Mesendoderm (in vitro differentiated cells): ENCODE results near the gene SLC5A12.
A peak's percentile ranks its signal among the peaks of the same experiment; 100 is the strongest.

Source experiments
- DNase-seq: peaks from one replicate; pipeline ENCODE4 v3.0.0; 2013
- H2AK5ac ChIP-seq: 2 replicates; pipeline ENCODE4 v1.6.1; 2013; ENCODE audit warnings: low read length, inconsistent platforms
- H2BK120ac ChIP-seq: 2 replicates; pipeline ENCODE4 v1.6.1; 2013; ENCODE audit warnings: low read depth, mild to moderate bottlenecking, low read length, moderate library complexity, mixed read lengths
- H2BK15ac ChIP-seq: replicated peaks from 2 replicates; pipeline ENCODE4 v1.6.1; 2013; ENCODE audit warnings: low read depth, mild to moderate bottlenecking, moderate library complexity
- H2BK5ac ChIP-seq: 2 replicates; pipeline ENCODE4 v1.6.1; 2013; ENCODE audit warnings: low read length, inconsistent platforms
- H3K18ac ChIP-seq: 2 replicates; pipeline ENCODE4 v1.6.1; 2013; ENCODE audit warnings: mild to moderate bottlenecking, low read length, mixed read lengths
- H3K23ac ChIP-seq: one replicate; pipeline ENCODE4 v1.6.1; 2013; ENCODE audit warnings: low read length
- H3K27ac ChIP-seq: 2 replicates; pipeline ENCODE4 v1.5.1; 2013; ENCODE audit warnings: low read depth, mild to moderate bottlenecking, inconsistent platforms, low read length, moderate library complexity
- H3K27me3 ChIP-seq: 2 replicates; pipeline ENCODE4 v1.6.1; 2013; ENCODE audit warnings: low read length, control low read depth, mild to moderate bottlenecking, inconsistent platforms; ENCODE audit not compliant: insufficient read depth, poor library complexity
- H3K36me3 ChIP-seq: 2 replicates; pipeline ENCODE4 v1.6.1; 2013; ENCODE audit warnings: low read length, inconsistent platforms; ENCODE audit not compliant: control insufficient read depth, insufficient read depth
- H3K4ac ChIP-seq: one replicate; pipeline ENCODE4 v1.6.1; 2013; ENCODE audit warnings: low read depth, mild to moderate bottlenecking, low read length, moderate library complexity
- H3K4me1 ChIP-seq: 2 replicates; pipeline ENCODE4 v1.6.1; 2013; ENCODE audit warnings: low read depth, low read length, inconsistent platforms; ENCODE audit not compliant: control insufficient read depth
- H3K4me2 ChIP-seq: 2 replicates; pipeline ENCODE4 v1.6.1; 2013; ENCODE audit warnings: low read length
- H3K4me3 ChIP-seq: 2 replicates; pipeline ENCODE4 v1.5.1; 2013; ENCODE audit warnings: mild to moderate bottlenecking, low read length
- H3K56ac ChIP-seq: one replicate; pipeline ENCODE4 v1.6.1; 2013; ENCODE audit warnings: low read length
- H3K79me1 ChIP-seq: 2 replicates; pipeline ENCODE4 v1.6.1; 2013; ENCODE audit warnings: low read length, inconsistent platforms
- H3K79me2 ChIP-seq: 2 replicates; pipeline ENCODE4 v1.6.1; 2013; ENCODE audit warnings: mild to moderate bottlenecking, low read length; ENCODE audit not compliant: control insufficient read depth, insufficient read depth
- H3K9ac ChIP-seq: 2 replicates; pipeline ENCODE4 v1.6.1; 2013; ENCODE audit warnings: low read length, inconsistent platforms
- H4K5ac ChIP-seq: one replicate; pipeline ENCODE4 v1.6.1; 2013; ENCODE audit warnings: low read length
- H4K8ac ChIP-seq: one replicate; pipeline ENCODE4 v1.6.1; 2013; ENCODE audit warnings: low read depth, mild to moderate bottlenecking, control low read depth, low read length, moderate library complexity
- WGBS: extraction: QIAGEN DNeasy Blood & Tissue Kit; methylation state at CpG from one replicate; pipeline ENCODE4 v1.1.7; 2013; ENCODE audit warnings: low lambda C conversion rate, missing lambda C conversion rate; ENCODE audit not compliant: insufficient coverage; ENCODE audit errors: extremely low coverage; 5-methylcytosine and 5-hydroxymethylcytosine counted together

SLC5A12 gene

DNA sequence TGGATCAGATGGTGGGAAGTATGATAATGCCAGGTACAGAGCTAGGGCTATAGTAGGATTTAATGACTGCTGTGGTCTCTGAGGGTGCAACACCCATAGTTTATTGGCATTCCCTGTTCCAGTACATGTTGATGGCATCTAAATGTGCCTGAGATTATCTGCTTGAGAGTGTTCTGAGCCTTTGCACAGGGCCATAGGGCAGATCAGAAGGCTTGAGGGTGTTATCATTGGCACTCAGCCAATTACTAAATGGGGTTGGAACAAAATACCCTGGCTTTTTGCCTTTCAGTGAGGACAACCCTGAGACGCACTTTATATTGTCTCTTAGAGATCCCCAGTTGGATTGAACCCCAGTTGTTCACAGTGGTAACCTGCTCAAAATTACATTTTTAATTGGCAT is 6.7 kb downstream of the SLC5A12 start:
- no peak overlapping the region for H4K5ac ChIP-seq
- no peak overlapping the region for H3K56ac ChIP-seq
- no peak for DNase-seq
- peak overlapping the region; percentile 36 for H3K4ac ChIP-seq
- H3K4me2 ChIP-seq = no peak overlapping the region
- no peak overlapping the region for H2BK120ac ChIP-seq
- H3K36me3 ChIP-seq = no peaks in the 10 kb centered on the region
- no peak overlapping the region for H3K4me3 ChIP-seq
- no peak overlapping the region for H3K23ac ChIP-seq
- H3K79me2 ChIP-seq = no peaks in the 10 kb centered on the region
- H3K18ac ChIP-seq = no peak overlapping the region
- H2BK15ac ChIP-seq = no peak overlapping the region
- no peaks in the 10 kb centered on the region for H3K79me1 ChIP-seq
- no peaks in the 10 kb centered on the region for H3K4me1 ChIP-seq
- no peak overlapping the region for H4K8ac ChIP-seq
- no peak overlapping the region for H2BK5ac ChIP-seq
- H3K27ac ChIP-seq = no peak overlapping the region
- no CpG with 5 or more reads among the region's 1 CpG for WGBS
- no peak overlapping the region for H2AK5ac ChIP-seq
- no peak overlapping the region for H3K9ac ChIP-seq
- no peaks in the 10 kb centered on the region for H3K27me3 ChIP-seq

- Histone ChIP-seq H3K27me3 (no peaks in the 10 kb centered on the region), H4K5ac (no peak overlapping the region), H3K56ac (no peak overlapping the region), H3K9ac (no peak overlapping the region), H3K36me3 (no peaks in the 10 kb centered on the region), H4K8ac (no peak overlapping the region), H3K4me1 (no peaks in the 10 kb centered on the region), H3K4me2 (no peak overlapping the region), H3K23ac (no peak overlapping the region), H2BK120ac (no peak overlapping the region), H3K4me3 (no peak overlapping the region), H2BK5ac (no peak overlapping the region), H2AK5ac (no peak overlapping the region), H3K4ac (no peak overlapping the region), H3K18ac (no peak overlapping the region), H3K79me2 (no peaks in the 10 kb centered on the region), H3K79me1 (no peaks in the 10 kb centered on the region), H3K27ac (no peak overlapping the region), H2BK15ac (no peak overlapping the region)
- peak; percentile 53 for DNase-seq
- WGBS = no CpG with 5 or more reads among the region's 5 CpGs
These were observed 9.4 kb downstream of the SLC5A12 start for GRCh38 chr11:26712497-26712896.

- no peak for DNase-seq
- no peak overlapping the region for H3K56ac ChIP-seq
- no peak overlapping the region for H3K23ac ChIP-seq
- no peaks in the 10 kb centered on the region for H3K36me3 ChIP-seq
- H2AK5ac ChIP-seq = no peak overlapping the region
- H3K4ac ChIP-seq = no peak overlapping the region
- no peaks in the 10 kb centered on the region for H3K4me1 ChIP-seq
- H4K8ac ChIP-seq = no peak overlapping the region
- H2BK15ac ChIP-seq = no peak overlapping the region
- no peak overlapping the region for H3K27ac ChIP-seq
- H3K79me1 ChIP-seq = no peaks in the 10 kb centered on the region
- H3K9ac ChIP-seq = no peak overlapping the region
- H3K4me2 ChIP-seq = no peak overlapping the region
- no peaks in the 10 kb centered on the region for H3K27me3 ChIP-seq
- no peak overlapping the region for H2BK5ac ChIP-seq
- H3K4me3 ChIP-seq = no peak overlapping the region
- no peak overlapping the region for H4K5ac ChIP-seq
- H3K18ac ChIP-seq = no peak overlapping the region
- no peaks in the 10 kb centered on the region for H3K79me2 ChIP-seq
- no CpG with 5 or more reads among the region's 2 CpGs for WGBS
- H2BK120ac ChIP-seq = no peak overlapping the region
These were observed 11.4 kb downstream of the SLC5A12 start for GRCh38 chr11:26710489-26710888.

DNA sequence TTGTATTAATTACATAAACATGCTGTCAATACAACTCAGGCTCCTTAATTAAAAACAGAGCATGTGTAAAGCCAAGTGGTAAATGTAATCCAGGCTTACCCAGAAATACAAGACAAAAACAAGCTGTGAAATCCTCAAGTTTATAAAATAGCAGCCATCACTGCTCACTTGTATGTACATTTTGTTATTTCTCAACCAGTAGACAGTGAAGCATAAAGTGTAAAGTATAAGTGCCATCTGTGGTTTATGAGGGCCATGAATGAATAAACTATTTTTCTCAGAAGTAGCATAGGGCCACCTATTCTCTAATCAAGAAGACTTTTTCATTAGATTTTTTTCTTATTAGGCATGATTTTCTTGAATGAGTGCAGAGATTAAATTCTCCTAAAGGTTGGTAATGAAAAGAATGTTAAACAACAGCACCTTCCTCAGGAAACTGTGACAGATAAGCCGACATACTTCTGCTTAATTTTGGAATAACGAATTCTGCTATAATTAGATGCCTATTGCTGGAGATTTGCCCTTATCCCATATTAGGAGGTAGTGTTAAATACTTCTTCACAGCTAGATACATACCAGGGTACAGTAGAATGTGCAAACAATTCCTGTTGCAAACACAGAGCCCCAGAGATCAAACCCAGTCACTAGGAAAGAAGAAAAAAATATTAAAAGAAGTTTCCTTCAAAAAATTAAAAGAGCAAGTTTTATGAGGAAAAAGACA is 13.0 kb downstream of the SLC5A12 start:
- Histone ChIP-seq H3K79me2 (no peaks in the 10 kb centered on the region), H3K56ac (no peak overlapping the region), H3K4me2 (no peak overlapping the region), H3K23ac (no peak overlapping the region), H3K27ac (no peak overlapping the region), H3K4me3 (no peak overlapping the region), H3K36me3 (no peaks in the 10 kb centered on the region), H3K4me1 (no peaks in the 10 kb centered on the region), H2BK15ac (no peak overlapping the region), H4K5ac (no peak overlapping the region), H3K79me1 (no peaks in the 10 kb centered on the region), H3K9ac (no peak overlapping the region), H3K18ac (no peak overlapping the region), H2AK5ac (no peak overlapping the region), H3K27me3 (no peaks in the 10 kb centered on the region), H3K4ac (no peak overlapping the region), H2BK120ac (no peak overlapping the region), H2BK5ac (no peak overlapping the region), H4K8ac (no peak overlapping the region)
- DNase-seq = peak; percentile 32
- WGBS = no CpG with 5 or more reads among the region's 2 CpGs

- no peak overlapping the region for H3K9ac ChIP-seq
These were observed 15.7 kb downstream of the SLC5A12 start for GRCh38 chr11:26706181-26706580.

DNA sequence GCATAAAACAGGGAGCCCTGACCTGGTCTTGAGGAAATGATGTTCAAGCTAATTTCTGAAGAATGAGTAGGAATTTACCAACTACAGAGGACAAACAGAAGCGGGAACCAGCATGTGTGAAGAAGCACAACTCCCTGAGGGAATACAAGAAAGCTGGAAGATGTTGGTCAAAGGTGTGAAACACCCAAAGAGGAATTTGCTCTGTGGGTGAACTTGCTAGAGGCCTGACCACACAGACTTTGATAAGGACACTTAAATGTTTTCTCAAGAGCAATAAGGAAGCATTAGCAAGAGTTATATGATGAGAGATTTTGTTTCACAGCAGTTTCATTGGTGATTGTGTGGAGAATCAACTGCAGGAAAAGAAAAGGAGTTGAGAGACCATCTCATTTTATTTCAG is 17.6 kb downstream of the SLC5A12 start:
- no peak overlapping the region for H3K23ac ChIP-seq
- no peaks in the 10 kb centered on the region for H3K27me3 ChIP-seq
- H3K9ac ChIP-seq = no peak overlapping the region
- no peak overlapping the region for H3K4me2 ChIP-seq
- H3K4me3 ChIP-seq = no peak overlapping the region
- no peak overlapping the region for H2BK120ac ChIP-seq
- no peak overlapping the region for H3K18ac ChIP-seq
- H3K4ac ChIP-seq = no peak overlapping the region
- no peaks in the 10 kb centered on the region for H3K79me2 ChIP-seq
- no CpG with 5 or more reads among the region's 1 CpG for WGBS
- H2BK5ac ChIP-seq = no peak overlapping the region
- H3K56ac ChIP-seq = no peak overlapping the region
- no peaks in the 10 kb centered on the region for H3K36me3 ChIP-seq
- no peaks in the 10 kb centered on the region for H3K79me1 ChIP-seq
- no peak overlapping the region for H4K5ac ChIP-seq
- H2AK5ac ChIP-seq = no peak overlapping the region
- H3K4me1 ChIP-seq = no peaks in the 10 kb centered on the region
- peak; percentile 80 for DNase-seq
- H2BK15ac ChIP-seq = no peak overlapping the region
- no peak overlapping the region for H3K27ac ChIP-seq
- H4K8ac ChIP-seq = no peak overlapping the region

More at GRCh38 chr11:26706181-26706580, 15.7 kb downstream of the SLC5A12 start:
- H4K8ac ChIP-seq = no peak overlapping the region
- no peak overlapping the region for H3K23ac ChIP-seq
- no peak overlapping the region for H4K5ac ChIP-seq
- no peaks in the 10 kb centered on the region for H3K4me1 ChIP-seq
- no peak overlapping the region for H3K4me3 ChIP-seq
- H3K27me3 ChIP-seq = no peaks in the 10 kb centered on the region
- H3K79me1 ChIP-seq = no peaks in the 10 kb centered on the region
- no peak overlapping the region for H3K4me2 ChIP-seq
- no peak for DNase-seq
- no peaks in the 10 kb centered on the region for H3K36me3 ChIP-seq
- no peak overlapping the region for H2BK15ac ChIP-seq
- WGBS = no CpG with 5 or more reads among the region's 1 CpG
- H3K56ac ChIP-seq = no peak overlapping the region
- H2BK120ac ChIP-seq = no peak overlapping the region
- H3K4ac ChIP-seq = no peak overlapping the region
- no peak overlapping the region for H3K27ac ChIP-seq
- no peaks in the 10 kb centered on the region for H3K79me2 ChIP-seq
- no peak overlapping the region for H2BK5ac ChIP-seq
- H2AK5ac ChIP-seq = no peak overlapping the region
- H3K18ac ChIP-seq = no peak overlapping the region
